GM21576 (cell line): ENCODE results near the gene SMPD1.
A peak's percentile ranks its signal among the peaks of the same experiment; 100 is the strongest.

Source experiments
- ATAC-seq: cut with Tn5 transposase; IDR thresholded peaks from one replicate; pipeline ENCODE4 v1.9.1; 2021; ENCODE audit warnings: mild to moderate bottlenecking, moderate library complexity; ENCODE audit not compliant: unreplicated experiment

The SMPD1 gene

GRCh38 chr11:6389905-6390717 lies at the start of gene SMPD1:
TSS of gene SMPD1 (plus strand) at chr11:6390474. CDS start at chr11:6390599, 125 bp downstream.
- peak; percentile 94 for ATAC-seq

- ATAC-seq, result no peak
These were observed 44.9 kb upstream of the SMPD1 start for GRCh38 chr11:6345366-6345765.

- ATAC-seq, result no peak
These were observed 40.2 kb upstream of the SMPD1 start for GRCh38 chr11:6350043-6350442.

- ATAC-seq, result no peak
These were observed 39.8 kb upstream of the SMPD1 start for GRCh38 chr11:6350486-6350885.

GRCh38 chr11:6351782-6352382 lies 38.4 kb upstream of the SMPD1 start:
- no peak for ATAC-seq

- ATAC-seq, result peak; percentile 83
These were observed 36.8 kb upstream of the SMPD1 start for GRCh38 chr11:6353367-6353987.

- no peak for ATAC-seq
These were observed 35.4 kb upstream of the SMPD1 start for GRCh38 chr11:6354651-6355485.

GRCh38 chr11:6356503-6357055 lies 33.7 kb upstream of the SMPD1 start:
- no peak for ATAC-seq

GRCh38 chr11:6357222-6357621 lies 33.1 kb upstream of the SMPD1 start:
- no peak for ATAC-seq

GRCh38 chr11:6360183-6360582 lies 30.1 kb upstream of the SMPD1 start:
- no peak for ATAC-seq

- ATAC-seq, result no peak
These were observed 27.9 kb upstream of the SMPD1 start for GRCh38 chr11:6362185-6362872.

GRCh38 chr11:6362873-6363678 lies 27.2 kb upstream of the SMPD1 start:
- peak; percentile 91 for ATAC-seq

- no peak for ATAC-seq
These were observed 24.6 kb upstream of the SMPD1 start for GRCh38 chr11:6365659-6366058.

GRCh38 chr11:6371825-6372224 lies 18.4 kb upstream of the SMPD1 start:
- ATAC-seq, result no peak

GRCh38 chr11:6377902-6378639 lies 12.2 kb upstream of the SMPD1 start:
- ATAC-seq, result no peak

- ATAC-seq, result no peak
These were observed 11.7 kb upstream of the SMPD1 start for GRCh38 chr11:6378640-6378989.

- ATAC-seq, result no peak
These were observed 5.1 kb upstream of the SMPD1 start for GRCh38 chr11:6385046-6385777.
